ENCODE results near the gene UBL4B.
"Not testable (repeated sequence)": the region's sequence is repeated elsewhere in the genome, so short reads cannot be mapped to it uniquely, and the experiment has no call there.

UBL4B gene, protein sequence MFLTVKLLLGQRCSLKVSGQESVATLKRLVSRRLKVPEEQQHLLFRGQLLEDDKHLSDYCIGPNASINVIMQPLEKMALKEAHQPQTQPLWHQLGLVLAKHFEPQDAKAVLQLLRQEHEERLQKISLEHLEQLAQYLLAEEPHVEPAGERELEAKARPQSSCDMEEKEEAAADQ

DNA sequence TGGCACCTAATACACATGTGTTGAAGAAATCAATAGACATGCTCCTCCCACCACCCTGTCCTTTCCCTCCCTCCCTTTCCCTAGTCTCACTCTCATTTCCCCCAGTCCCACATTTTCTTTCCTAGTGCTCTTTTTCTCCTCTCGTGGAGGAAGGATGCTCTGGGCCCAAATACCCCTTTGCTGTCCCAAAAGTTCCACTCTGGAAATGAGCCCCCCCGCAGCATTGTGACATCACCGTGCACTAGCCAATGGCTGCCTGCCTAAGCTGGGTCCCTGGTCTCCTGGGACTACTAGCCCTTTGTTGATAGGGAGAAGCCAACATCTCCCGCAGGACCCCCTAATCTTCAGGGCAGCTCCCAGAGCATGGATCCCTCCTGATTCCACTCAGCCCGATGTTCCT is at the start of gene UBL4B:
TSS of gene UBL4B (plus strand) at position 301 of the 400 bp plus-strand sequence. CDS start at position 393, 92 bp downstream.
- no peak for DNase-seq (ENCODE audit: low read depth in 2 of 2)

DNA sequence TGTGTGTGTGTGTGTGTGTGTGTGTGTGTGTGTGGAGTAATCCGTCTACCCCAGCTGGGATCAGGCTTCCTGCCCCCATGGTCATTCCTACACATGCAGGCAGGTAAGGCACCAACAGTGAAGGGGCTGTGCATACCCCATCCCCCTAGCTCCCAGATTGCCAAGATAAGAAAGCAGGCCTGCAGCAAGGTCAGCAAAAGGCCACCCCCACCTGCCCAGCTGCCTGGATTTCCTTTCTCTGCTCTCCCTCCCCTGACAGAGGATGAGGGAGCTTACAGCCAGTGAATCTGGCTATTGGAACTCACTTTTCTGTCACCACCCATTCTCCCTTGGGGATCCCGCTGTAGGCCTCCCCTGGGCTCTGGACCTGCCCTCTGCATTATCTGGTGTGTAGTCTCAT is 49.6 kb upstream of the UBL4B start:
- no peak for DNase-seq (ENCODE audit: low read depth in 2 of 2)

DNA sequence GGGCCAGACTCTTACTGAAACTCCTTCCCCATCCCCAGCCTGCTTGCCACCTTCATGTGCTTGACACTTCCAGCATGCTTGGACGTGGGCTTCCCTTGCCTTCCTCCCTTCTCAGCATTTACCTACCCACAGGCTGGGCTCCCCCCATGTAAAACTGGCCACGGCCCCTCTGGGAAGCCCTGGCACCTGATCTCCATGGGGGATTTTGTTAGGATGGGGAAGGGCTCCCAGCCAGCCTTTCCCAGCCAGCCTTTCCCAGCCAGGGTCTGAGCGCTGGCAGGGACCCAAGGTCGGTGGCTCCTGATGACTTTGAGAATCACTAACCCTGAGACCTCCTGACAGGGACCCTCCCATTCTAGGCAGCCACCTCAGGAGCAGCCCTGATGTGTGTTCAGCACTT is 48.5 kb upstream of the UBL4B start:
- DNase-seq (ENCODE audit: low read depth in 2 of 2), result no peak

DNA sequence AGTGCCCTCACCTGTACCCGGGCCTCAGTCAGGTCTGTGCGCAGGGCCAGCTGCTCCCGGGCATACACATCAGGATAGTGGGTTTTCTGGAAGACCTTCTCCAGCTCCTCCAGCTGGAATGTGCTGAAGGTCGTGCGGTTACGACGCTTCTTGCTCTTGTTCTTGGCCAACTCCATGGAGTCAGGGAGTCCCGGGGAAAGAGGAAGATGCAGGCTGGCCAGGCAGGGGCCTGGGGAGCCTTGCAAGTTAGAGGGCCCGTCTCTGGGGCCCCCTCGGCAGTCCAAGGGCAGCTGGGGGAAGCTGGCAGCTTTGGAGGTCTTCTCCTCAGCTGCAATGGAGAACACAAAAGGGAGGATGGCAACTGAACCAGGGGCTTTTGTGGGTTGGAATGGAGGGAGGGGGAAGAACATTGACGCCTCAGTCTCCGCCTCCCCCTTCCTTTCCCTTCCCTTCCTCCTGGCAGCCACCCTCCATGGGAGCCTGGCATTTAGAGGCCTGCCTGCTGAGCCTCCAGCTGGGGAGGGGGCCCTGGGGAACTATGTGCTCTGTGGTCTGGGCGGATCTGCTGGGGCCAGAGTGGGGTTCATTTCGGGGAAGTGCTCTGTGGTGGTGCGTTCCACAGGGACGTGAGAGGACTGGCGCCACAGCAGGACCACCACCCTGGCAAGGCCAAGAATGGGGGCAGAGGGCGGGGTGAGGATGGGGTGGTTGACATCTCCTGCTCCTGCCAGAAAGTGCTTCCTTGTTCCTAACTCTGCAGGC is 47.5 kb upstream of the UBL4B start:
- no peak for DNase-seq (ENCODE audit: low read depth in 2 of 2)

DNA sequence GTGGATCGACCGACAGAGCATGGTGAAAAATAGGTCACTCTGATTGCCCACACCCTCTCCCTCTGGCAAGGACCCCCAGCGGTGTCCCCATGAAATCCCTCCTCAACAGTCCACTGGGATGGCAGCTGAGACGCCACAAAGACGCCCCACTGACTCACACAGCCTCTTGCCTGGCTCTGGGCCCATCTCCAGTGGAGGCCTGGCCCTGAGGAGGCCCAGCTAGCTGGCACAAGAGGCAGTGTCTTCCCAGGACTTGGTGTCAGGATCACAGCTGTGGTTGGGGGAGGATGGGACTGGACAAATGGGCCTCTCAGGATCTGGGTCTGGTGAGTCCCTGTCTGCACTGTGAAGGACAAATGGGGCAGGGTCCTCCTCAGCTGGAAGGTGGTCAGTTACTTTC is 46.4 kb upstream of the UBL4B start:
- no peak for DNase-seq (ENCODE audit: low read depth in 2 of 2)

DNA sequence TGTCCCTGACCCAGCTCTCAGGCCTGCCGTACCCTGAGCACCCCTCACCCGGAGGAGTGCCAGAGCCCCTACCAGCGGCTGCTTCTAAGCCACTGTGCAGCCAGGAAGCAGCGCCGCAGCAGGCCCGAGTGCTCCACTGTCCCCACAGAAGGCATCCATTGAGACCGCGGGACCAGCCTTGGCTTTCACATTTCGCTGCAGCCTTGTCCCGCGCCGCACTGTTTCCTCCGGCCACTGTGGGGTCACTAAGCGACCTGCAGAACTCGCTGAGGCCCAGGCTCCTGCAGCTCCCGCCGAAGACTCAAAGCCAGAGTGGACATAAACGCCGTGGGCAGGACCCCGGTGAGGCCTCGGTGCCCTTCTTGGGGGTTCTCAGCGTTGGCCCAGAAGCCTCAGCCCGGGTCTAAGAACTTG is 44.8 kb upstream of the UBL4B start:
- no peak for DNase-seq (ENCODE audit: low read depth in 2 of 2)

DNA sequence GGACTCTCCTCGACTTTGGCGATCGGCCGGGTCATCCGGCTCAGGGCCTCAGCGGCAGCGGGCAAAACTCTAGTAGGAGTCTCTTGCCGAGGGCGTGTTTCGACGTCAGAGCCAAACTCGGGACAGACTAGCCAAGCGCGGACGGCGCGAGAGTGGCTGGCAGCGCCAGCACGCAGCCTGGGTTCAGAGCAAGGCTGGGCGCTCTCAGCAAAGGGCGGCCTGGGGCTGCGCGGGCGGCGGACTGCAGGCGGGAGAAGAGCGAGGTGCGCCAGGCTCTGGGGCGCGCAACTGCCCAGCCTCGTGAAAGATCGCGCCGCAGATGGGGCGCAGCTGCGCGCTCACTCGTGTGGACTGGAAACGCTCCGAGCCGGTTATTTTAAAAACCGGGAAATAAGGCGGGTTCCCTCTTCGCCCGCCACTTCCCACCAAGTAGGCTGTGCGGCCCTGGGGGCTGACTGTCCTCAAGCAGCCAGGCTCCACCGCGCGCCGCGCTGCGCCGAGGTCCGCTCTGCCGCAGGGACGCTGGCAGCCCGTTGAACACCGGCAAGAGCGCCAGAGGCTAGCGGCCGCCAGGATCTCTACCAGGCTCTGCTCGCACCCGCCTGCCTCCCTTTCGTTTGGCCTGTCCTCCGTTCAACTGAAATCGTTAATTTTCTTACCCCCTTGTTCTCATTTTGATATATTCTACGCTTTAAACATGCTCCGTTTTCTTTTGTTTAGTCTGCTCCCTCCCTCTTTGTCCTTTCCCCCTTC is 44.2 kb upstream of the UBL4B start:
- no peak for DNase-seq (ENCODE audit: low read depth in 2 of 2)

DNA sequence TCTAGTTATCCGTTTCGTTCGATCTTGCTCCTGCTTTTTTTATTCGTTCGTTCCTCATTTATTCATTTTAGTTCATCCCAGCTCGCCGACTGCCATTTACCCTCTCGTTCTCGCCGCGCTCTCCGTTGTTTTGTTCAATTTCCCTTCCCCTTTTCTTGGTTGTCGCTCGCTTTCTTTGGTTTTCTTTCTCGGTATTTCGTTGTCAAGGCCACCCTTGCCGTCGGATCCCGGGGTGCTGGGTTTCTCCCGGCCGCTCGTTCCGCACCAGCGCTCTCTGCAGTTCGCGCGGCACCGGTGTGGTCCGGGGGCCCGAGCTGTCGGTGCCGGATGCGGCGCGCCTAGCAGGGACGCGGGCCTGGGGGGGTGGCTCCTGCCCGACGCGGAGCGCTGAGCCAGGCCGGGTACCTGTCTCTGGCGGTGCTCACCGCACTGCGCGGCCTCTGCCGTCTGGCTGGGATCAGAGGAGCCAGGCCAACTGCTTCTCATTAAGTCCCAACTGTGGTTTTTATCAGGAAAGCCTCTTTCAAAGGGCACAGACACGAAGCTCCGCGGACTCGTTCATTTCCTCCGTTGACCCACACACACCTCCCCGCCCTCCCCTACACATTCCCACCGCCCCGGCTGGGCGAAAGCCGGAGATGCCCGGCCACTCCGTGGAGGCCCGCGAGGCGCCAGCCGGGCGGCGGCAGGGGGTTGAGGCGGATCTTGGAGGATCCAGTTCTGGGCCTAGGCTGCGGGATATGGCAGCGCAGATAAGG is 43.4 kb upstream of the UBL4B start:
- no peak for DNase-seq (ENCODE audit: low read depth in 2 of 2)

DNA sequence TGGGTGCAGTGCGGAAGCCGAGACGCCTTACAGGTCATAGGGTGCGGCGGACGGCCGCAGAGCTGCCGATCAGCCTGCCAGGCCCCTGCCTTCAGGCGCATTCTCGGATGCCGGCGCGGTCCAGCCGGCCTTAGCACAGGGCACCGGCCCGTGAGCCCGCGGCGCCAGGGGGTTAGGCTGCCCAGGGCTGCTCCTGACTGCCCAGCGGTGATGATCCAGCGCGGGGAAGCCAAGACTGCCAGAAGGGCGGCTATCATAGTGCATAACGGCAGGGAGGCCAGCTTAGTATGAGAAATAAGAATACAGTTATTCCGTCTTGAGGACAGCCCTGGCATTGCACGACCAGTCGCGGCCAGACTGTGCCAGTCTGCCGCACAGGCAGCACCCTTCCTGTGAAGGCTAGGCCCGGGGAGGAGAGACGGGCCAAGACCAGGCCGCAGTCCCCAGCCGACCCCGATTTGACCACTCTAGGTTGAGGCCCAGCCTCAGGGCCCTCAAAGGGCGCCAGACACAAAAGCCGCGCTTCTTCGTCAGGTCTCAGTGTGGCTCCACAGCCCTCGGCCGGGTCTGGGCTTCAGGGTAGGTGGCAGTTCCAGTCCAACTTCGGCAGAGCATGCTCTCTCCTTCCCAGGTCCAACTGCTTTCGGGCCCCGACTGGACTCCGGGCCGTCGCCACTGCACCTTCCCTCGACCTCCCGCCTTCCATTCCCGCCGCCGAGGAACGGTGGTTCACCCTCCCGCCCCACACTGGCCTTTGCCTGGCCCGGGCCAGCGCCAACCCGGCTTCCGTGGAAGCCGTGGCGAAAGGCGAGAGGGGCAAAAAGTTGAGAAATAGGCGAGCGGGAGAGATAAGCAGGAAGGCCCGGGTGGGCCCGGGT is 42.6 kb upstream of the UBL4B start:
- DNase-seq (ENCODE audit: low read depth in 2 of 2), result no peak

DNA sequence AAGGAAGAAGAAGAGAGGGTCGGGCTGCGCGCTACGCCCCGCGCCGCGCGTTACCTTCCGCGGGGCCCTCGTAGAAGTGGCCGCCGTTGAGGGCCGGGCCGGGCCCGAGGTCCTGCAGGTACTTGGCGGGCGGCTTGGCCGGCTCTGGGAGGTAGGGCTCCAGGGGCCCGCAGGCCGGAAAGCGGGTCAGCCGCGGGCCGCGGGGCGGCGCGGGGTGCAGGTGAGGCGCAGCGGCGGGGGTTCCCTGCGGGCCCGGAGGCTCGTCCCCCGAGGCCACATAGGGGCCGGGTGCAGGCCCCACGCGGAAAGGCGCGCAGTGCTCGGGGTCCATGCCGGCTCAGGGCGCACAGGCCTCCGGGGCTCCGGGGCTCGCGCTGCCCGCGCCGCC is 42.0 kb upstream of the UBL4B start:
- DNase-seq (ENCODE audit: low read depth in 2 of 2), result no peak

DNA sequence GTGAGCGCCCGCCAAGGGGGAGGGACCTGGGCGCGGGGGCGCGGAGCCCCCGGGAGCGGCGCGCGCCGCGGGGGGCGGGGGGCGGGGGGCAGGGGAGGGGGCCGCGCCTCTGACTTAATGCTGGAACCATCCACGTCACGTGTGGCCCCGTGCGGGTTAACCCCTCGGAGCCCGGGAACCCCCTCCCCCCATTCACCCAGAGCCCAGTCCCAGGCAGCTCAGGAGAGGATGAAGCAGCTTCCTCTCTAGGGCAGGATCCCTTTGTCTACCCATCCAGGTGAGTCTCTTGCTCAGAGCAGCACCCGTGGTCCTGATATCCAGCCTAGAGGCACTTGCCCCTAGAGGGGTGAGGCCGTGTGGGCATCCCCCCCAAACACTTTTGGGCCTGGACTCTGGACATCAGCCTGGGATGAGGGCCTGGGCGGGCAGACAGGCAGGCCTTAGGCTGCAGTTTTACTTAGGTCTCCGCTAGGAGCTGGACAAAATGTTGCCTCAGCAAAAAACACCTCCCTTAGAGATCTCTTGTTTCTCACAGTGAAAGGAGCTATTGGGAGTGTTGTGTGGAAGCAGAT is 41.5 kb upstream of the UBL4B start, which contains the start of gene ALX3:
TSS of gene ALX3 (minus strand) at position 2 of the 572 bp plus-strand sequence. CDS start 60 bp downstream, outside the sequence.
- no peak for DNase-seq (ENCODE audit: low read depth in 2 of 2)

DNA sequence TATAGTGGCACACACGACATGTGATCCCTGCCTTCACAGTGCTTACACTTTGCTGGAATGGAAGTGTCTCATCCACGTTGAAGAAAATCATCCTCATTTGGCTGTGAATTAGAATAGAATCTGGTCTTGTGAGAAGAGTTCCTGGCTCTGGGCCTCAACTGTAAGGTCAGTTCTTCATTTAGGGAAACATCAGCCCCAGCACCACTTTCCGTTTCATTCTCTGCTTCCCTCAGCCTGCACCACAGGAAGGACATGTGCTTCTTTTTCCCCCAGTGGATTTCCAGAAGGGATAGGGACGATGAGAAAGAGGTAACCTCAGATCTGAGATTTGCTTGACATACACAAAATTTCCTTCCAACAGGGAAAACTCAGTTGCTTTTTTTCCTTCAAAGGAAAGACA is 38.1 kb upstream of the UBL4B start:
- DNase-seq (ENCODE audit: low read depth in 2 of 2), result no peak

DNA sequence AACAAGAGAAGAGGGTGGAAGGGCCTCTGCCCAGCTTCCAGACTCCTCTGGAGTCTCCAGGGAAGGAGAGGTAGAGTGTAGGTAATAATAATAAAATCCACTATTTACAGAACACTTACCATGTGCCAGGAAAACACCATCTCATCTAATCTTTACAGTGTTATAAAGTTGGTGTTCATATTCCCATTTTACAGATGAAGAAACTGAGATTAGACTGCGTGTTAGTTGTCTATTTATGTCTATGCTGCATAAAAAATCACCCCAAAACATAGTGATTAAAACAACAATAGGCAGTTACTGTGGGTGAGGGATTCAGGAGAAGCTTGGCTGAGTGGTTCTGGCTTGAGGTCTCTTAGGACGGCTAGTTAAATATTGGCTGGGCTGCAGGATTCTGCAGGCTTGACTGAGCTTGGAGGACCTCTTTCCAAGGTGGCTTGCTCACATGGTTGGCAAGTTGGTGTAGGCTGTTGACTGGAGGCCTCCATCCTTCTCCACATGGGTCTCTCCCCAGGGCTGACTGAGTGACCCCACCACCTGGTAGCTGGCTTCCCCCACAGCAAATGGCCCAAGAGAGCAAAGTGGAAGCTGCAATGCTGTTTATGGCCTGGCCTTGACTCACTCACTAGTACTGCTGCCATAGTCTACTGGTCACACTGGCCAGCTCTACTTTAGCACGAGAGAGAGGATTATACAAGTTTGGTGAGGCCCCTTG is 35.3 kb upstream of the UBL4B start:
- no peak for DNase-seq (ENCODE audit: low read depth in 2 of 2)

DNA sequence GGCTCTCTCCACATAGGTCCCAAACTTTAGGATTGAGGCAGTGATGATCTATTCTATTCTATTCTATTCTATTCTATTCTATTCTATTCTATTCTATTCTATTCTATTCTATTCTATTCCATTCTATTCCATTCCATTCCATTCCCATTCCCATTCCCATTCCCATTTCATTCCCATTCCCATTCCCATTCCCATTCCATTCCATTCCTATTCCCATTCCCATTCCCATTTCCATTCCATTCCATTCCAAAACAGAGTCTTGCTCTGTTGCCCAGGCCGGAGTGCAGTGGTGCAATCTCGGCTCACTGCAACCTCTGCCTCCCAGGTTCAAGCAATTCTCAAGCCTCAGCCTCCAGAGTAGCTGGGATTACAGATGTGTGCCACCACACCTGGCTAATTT is 32.2 kb upstream of the UBL4B start:
- not testable (repeated sequence) for DNase-seq (ENCODE audit: low read depth in 2 of 2)

DNA sequence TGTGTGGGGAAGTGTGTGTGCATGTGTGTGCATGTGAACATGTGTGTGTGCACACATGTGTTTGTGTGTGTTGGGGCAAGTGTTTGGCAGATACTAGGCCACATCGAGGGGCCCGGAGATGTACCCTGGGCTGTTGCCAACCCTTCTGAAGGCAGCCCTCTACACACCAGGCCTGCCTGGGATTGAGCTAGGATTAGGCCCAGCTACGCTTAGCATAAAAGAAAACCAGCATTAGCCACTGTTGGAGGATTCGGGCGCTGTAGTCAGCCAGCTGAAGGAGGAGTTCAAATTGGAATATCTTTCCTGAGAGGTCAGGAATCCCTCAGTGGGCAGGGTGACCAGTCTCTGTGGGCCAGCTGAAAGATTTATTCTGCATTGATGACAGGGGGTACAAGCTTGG is 31.2 kb upstream of the UBL4B start:
- DNase-seq (ENCODE audit: low read depth in 2 of 2), result no peak

DNA sequence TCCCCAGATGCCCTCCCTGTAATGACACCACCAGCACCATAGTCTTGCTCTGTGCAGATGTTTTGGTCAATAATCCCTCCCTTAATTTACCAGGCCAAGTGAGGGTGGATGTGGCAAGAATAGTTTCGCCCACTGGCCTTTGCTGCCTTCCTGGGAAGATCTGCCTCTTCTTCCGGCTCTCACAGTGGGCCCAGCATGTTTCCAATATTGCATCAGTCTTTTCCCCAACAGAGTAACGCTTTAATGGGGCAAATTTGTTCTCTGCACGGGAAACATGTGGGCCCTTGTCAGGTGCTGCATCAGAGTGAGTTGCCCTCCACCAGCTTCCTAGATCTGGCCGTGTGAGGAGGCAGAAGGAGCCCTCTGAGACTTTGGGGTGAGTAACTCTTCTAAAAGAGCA is 29.8 kb upstream of the UBL4B start:
- no peak for DNase-seq (ENCODE audit: low read depth in 2 of 2)

DNA sequence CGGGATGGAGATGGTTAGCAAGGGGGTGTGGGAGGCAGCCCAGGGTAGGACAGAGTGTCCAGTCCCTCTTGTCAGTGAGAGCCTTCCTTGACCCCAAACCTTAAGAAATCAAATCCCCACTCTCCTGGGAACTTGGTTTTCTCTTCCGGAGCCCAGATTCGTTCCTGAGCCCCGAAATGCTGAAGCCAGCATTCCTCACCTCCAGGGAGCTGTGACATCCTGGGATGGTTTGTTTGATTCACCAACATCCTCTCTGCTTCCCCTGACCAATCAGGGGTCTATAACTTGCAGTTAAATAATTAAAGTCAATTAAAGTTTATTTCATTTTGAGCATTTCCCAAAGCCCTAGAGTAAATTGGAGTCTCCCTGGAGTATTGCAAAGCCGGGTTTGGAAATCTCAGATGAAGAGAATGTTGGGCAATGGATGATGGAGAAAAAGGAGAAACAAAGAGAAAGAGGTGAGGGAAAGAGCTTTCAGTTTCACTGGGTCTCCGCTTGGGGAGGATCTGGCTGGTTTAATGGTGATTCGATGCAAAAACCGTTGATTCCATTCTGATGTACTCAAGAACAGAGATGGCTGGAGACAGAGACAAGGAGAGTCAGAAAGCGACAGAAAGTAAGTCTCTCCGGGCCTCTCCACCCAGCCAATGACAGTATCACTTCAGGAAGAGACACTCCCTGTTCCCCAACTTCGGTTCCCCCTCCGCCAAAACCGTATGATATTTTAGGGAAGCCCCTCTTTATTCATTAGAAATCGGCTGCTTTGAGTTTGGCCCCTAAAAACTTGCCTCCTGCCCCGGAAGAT is 29.0 kb upstream of the UBL4B start:
- no peak for DNase-seq (ENCODE audit: low read depth in 2 of 2)

DNA sequence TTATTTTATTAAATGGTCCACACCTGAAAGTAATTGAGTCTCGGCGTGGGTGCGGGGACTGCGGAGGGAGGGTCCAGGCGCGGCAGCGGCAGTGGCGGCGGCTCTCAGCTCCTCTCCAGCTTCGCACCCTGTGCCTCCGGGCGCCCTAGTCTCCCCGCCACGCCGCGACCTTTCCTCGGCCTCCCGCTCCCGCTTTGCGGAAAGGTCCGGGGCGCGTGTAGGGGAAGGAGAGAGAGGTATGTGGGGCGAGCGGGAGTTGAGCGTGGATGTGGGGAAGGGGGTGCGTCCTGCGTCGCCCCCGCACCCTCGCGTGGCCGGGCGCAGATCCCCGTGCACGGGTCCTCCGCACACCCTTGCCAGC is 28.4 kb upstream of the UBL4B start:
- no peak for DNase-seq (ENCODE audit: low read depth in 2 of 2)
